Measurements from ENCODE around the gene GMCL1. TPM values are rescaled to one million over a fixed set of nuclear protein-coding genes. Genes with fewer than 3 reads are reported as not detected.

The GMCL1 gene
- total and polyA plus RNA-seq, 4 donors, result 6.8 to 31.1 (median 10.8) TPM

- no peak overlapping the region for H3K27ac ChIP-seq (ENCODE audit: low read depth in 1 of 2, low read length in 1 of 2)
Observed at GRCh38 chr2:69816923-69817542, 12.4 kb upstream of the GMCL1 start.

DNA sequence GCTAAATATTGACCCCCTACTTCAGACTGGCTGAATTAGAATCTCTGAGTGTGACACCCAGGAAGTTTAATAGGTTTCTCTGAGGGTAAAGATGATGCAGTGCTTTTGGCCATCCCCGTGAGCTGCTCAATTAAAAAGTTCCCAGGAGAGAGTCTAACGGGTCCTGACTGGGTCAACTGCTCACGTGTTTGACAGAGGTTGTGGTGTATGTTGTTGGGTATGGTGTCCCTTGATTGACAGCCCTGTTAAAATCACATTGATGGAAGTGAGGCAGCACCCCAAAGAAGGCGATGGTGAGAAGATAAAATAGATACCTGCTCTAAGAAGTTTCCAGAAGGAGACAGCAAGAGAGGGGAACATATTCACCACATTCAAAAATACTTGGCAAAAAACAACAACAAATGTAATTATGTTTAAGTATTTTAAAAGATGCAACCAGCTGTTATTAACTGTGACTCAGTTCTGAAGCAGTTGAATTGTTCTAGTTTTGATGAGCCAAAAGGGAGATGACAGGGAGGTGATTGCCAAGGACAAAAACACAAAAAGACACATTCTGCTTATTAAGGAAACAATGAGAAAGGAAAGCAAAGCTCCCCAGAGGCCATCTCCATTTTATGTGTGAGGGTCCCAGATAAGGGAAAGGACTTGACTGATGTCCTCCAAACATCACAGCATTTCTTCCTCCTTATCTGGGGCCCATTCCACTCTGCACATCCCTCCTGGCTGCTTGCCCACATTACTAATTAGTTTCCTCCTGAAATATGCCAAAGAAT is 11.5 kb upstream of the GMCL1 start:
- DNase-seq, result peak in 2 of 3 donors; percentile 70 to 71
- 82 to 88% methylated on average over 4 of the region's 4 CpGs for WGBS, 2 donors

More at GRCh38 chr2:69816923-69817542, 12.4 kb upstream of the GMCL1 start:
- H3K4me1 ChIP-seq (ENCODE audit: control insufficient read depth in 5 of 5, insufficient read depth in 5 of 5, low read length in 5 of 5), result peaks cover 0 to 18% (median 2%) of the 10 kb centered on the region in 5 donors
- WGBS, 2 donors, result 11 to 18% methylated on average over 3 of the region's 3 CpGs
- H3K9me3 ChIP-seq (ENCODE audit: control insufficient read depth in 4 of 4, insufficient read depth in 3 of 4, low read length in 3 of 4), result no peaks in the 10 kb centered on the region
- H3K4me3 ChIP-seq, result no peak overlapping the region
- H3K9ac ChIP-seq (ENCODE audit: insufficient read depth in 1 of 2, low read length in 2 of 2), result peak overlapping the region in 1 of 2 donors; percentile 7
- TF ChIP-seq, protein P1, sequence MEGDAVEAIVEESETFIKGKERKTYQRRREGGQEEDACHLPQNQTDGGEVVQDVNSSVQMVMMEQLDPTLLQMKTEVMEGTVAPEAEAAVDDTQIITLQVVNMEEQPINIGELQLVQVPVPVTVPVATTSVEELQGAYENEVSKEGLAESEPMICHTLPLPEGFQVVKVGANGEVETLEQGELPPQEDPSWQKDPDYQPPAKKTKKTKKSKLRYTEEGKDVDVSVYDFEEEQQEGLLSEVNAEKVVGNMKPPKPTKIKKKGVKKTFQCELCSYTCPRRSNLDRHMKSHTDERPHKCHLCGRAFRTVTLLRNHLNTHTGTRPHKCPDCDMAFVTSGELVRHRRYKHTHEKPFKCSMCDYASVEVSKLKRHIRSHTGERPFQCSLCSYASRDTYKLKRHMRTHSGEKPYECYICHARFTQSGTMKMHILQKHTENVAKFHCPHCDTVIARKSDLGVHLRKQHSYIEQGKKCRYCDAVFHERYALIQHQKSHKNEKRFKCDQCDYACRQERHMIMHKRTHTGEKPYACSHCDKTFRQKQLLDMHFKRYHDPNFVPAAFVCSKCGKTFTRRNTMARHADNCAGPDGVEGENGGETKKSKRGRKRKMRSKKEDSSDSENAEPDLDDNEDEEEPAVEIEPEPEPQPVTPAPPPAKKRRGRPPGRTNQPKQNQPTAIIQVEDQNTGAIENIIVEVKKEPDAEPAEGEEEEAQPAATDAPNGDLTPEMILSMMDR (IDR thresholded peaks at IDR 0.05; ENCODE audit: control extremely low read depth, extremely low read depth), result peak; percentile 85
- H3K27me3 ChIP-seq (ENCODE audit: control insufficient read depth in 3 of 3, insufficient read depth in 3 of 3, low read length in 2 of 3), result no peaks in the 10 kb centered on the region
- peak; percentile 80 to 91 (median 89) for DNase-seq
- peaks cover 0 to 12% (median 7%) of the 10 kb centered on the region in 4 donors for H3K36me3 ChIP-seq (ENCODE audit: control insufficient read depth in 4 of 4, insufficient read depth in 4 of 4, low read length in 4 of 4)
- peak; percentile 82 for ATAC-seq (ENCODE audit: insufficient read depth, low FRiP score)

GRCh38 chr2:69827796-69828540 is 1.5 kb upstream of the GMCL1 start:
- no peaks in the 10 kb centered on the region for H3K27me3 ChIP-seq (ENCODE audit: control insufficient read depth in 3 of 3, insufficient read depth in 3 of 3, low read length in 2 of 3)
- ATAC-seq (ENCODE audit: insufficient read depth, low FRiP score) (no peak), DNase-seq (no peak)
- H3K9me3 ChIP-seq (ENCODE audit: control insufficient read depth in 4 of 4, insufficient read depth in 3 of 4, low read length in 3 of 4), result no peaks in the 10 kb centered on the region
- H3K4me1 ChIP-seq (ENCODE audit: control insufficient read depth in 5 of 5, insufficient read depth in 5 of 5, low read length in 5 of 5), result peaks cover 2 to 12% (median 8%) of the 10 kb centered on the region in 5 donors
- WGBS, 2 donors, result 89 to 90% methylated on average over 9 of the region's 9 CpGs
- peaks cover 0 to 2% (median 0%) of the 10 kb centered on the region in 4 donors for H3K36me3 ChIP-seq (ENCODE audit: control insufficient read depth in 4 of 4, insufficient read depth in 4 of 4, low read length in 4 of 4)
- no peak overlapping the region for H3K9ac ChIP-seq (ENCODE audit: insufficient read depth in 1 of 2, low read length in 2 of 2)
- TF ChIP-seq, protein P1 (IDR thresholded peaks at IDR 0.05; ENCODE audit: control extremely low read depth, extremely low read depth), result no peak
- no peak overlapping the region for H3K27ac ChIP-seq (ENCODE audit: low read depth in 1 of 2, low read length in 1 of 2)
- H3K4me3 ChIP-seq, result no peak overlapping the region

More for the DNA sequence above, 11.5 kb upstream of the GMCL1 start:
- TF ChIP-seq, protein P1 (IDR thresholded peaks at IDR 0.05; ENCODE audit: control extremely low read depth, extremely low read depth), result no peak
- ATAC-seq (ENCODE audit: insufficient read depth, low FRiP score), result no peak
- Histone ChIP-seq H3K9ac (ENCODE audit: insufficient read depth in 1 of 2, low read length in 2 of 2) (peak overlapping the region in 1 of 2 donors; percentile 54), H3K27ac (ENCODE audit: low read depth in 1 of 2, low read length in 1 of 2) (no peak overlapping the region), H3K27me3 (ENCODE audit: control insufficient read depth in 3 of 3, insufficient read depth in 3 of 3, low read length in 2 of 3) (no peaks in the 10 kb centered on the region), H3K4me3 (no peak overlapping the region), H3K4me1 (ENCODE audit: control insufficient read depth in 5 of 5, insufficient read depth in 5 of 5, low read length in 5 of 5) (peaks cover 0 to 18% (median 2%) of the 10 kb centered on the region in 5 donors), H3K9me3 (ENCODE audit: control insufficient read depth in 4 of 4, insufficient read depth in 3 of 4, low read length in 3 of 4) (no peaks in the 10 kb centered on the region), H3K36me3 (ENCODE audit: control insufficient read depth in 4 of 4, insufficient read depth in 4 of 4, low read length in 4 of 4) (peaks cover 0 to 13% (median 6%) of the 10 kb centered on the region in 4 donors)

Measured in lung (tissue), 12 donors.